Urinary bladder (tissue), 4 donors: ENCODE measurements around the gene MEX3D. TPM values are rescaled to one million over a fixed set of nuclear protein-coding genes. Genes with fewer than 3 reads are reported as not detected.
"Not testable (repeated sequence)": the region's sequence is repeated elsewhere in the genome, so short reads cannot be mapped to it uniquely, and the experiment has no call there.

Experiments used
- DNase-seq: peaks from one replicate; pipeline ENCODE4 v3.0.0-alpha.2; 2015; ENCODE audit errors: extremely low spot score
- H3K27ac ChIP-seq: one replicate; pipeline ENCODE4 v1.5.1; 2013; ENCODE audit warnings: low read depth, mild to moderate bottlenecking, moderate library complexity
- H3K36me3 ChIP-seq: one replicate; pipeline ENCODE4 v1.6.1; 2013; ENCODE audit warnings: mild to moderate bottlenecking, moderate library complexity; ENCODE audit not compliant: insufficient read depth
- H3K4me1 ChIP-seq: one replicate; pipeline ENCODE4 v1.6.1; 2013; ENCODE audit warnings: mild to moderate bottlenecking, moderate library complexity; ENCODE audit not compliant: insufficient read depth
- H3K4me3 ChIP-seq: one replicate; pipeline ENCODE4 v1.5.1; 2013; ENCODE audit warnings: low read depth, low read length
- WGBS: extraction: QIAGEN DNeasy Blood & Tissue Kit; methylation state at CpG from one replicate; pipeline ENCODE4 v1.1.7; 2013; 5-methylcytosine and 5-hydroxymethylcytosine counted together
- polyA plus RNA-seq: library from polyadenylated mRNA; stranded (reverse); fragments of 200-250 nt; gene quantifications from one replicate; pipeline ENCODE4 v1.2.3, GENCODE V29; 2013
- total RNA-seq: library from RNA; depleted of rRNA; stranded (reverse); fragments of >200 nt; gene quantifications from one replicate; pipeline ENCODE4 v1.2.3, GENCODE V29; 2014
- donor health status: healthy with polysubstance abuse.
- donor health status: healthy.

MEX3D gene
- total and polyA plus RNA-seq, 2 donors = 19.1 to 24.2 TPM

- H3K4me1 ChIP-seq = no peaks in the 10 kb centered on the region
- no peak for DNase-seq
- no peak overlapping the region for H3K27ac ChIP-seq
- 82% methylated on average over 10 of the region's 10 CpGs for WGBS
- H3K36me3 ChIP-seq = no peaks in the 10 kb centered on the region
- H3K4me3 ChIP-seq = no peak overlapping the region
These were observed 14.7 kb downstream of the MEX3D start for GRCh38 chr19:1553415-1553814.

- no peak for DNase-seq
- no peaks in the 10 kb centered on the region for H3K4me1 ChIP-seq
- no peaks in the 10 kb centered on the region for H3K36me3 ChIP-seq
- no peak overlapping the region for H3K4me3 ChIP-seq
- 84% methylated on average over 17 of the region's 17 CpGs for WGBS
- no peak overlapping the region for H3K27ac ChIP-seq
These were observed 16.8 kb downstream of the MEX3D start for GRCh38 chr19:1551068-1552040.

DNA sequence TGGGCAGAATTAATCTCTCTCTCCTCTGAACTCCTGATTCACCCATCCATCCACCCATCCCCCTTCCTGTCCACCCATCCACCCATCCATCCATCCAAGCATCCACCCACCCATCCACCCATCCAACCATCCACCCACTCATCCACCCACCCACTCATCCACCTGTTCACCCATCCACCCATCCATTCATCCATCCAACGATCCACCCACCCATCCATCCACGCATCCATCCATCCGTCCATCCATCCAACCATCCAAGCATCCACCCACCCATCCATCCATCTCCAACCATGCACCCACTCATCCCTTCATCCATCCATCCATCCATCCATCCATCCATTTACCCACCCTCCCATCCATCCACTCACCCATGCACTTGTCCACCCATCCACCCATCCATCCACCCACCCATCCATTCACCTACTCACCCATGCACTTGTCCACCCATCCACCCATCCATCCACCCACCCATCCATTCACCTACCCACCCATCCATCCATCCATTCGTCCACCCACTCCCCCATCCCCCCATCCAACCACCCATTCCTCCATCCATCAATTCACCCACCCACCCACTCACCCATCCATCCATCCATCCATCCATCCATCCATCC is 18.7 kb downstream of the MEX3D start:
- DNase-seq = no peak
- WGBS = 88% methylated on average over 4 of the region's 4 CpGs
- H3K4me1 ChIP-seq = no peaks in the 10 kb centered on the region
- no peak overlapping the region for H3K4me3 ChIP-seq
- H3K36me3 ChIP-seq = no peaks in the 10 kb centered on the region
- H3K27ac ChIP-seq = no peak overlapping the region

DNA sequence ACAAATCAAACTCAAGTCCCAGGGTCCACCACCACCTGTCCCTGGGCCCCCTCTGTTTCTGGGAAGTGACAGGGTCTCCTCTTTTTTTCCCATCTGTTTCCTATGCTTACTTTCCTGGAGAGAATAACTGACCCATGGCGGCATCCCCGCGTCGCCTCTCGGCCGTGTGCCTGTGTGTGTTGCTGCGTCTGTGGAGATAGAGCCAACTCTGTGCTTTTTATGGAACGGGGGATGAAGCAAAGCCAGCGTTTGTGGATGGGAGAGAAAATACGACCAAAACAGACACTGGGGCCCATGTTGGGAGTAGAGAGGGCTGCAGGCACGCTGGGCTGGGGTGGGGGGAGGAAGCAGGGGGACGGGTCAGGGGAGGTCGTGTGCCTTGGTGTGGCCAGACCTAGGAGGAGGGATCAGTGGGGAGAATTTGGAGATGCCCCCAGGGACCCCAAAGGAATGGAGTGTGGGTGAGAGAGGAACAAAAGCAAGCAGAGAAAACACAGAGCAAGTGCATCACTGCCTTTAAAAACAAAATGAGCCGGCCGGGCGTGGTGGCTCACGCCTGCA is 27.7 kb downstream of the MEX3D start:
- H3K4me1 ChIP-seq = no peaks in the 10 kb centered on the region
- no peak overlapping the region for H3K4me3 ChIP-seq
- no peak overlapping the region for H3K27ac ChIP-seq
- no peaks in the 10 kb centered on the region for H3K36me3 ChIP-seq
- 11% methylated on average over 17 of the region's 17 CpGs for WGBS
- peak; percentile 41 for DNase-seq

DNA sequence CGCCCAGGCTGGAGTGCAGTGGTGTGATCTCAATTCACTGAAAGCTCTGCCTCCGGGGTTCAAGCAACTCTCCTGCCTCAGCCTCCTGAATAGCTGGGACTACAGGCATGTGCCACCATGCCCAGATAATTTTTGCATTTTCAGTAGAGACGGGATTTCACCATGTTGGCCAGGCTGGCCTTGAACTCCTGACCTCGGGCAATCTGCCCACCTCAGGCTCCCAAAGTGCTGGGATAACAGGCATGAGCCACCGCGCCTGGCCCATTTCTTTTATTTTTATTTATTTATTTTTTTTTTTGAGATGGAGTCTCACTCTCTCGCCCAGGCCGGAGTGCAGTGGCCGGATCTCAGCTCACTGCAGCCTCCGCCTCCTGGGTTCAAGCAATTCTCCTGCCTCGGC is 28.4 kb downstream of the MEX3D start:
- WGBS = 89% methylated on average over 11 of the region's 11 CpGs
- not testable (repeated sequence) for DNase-seq, H3K27ac ChIP-seq

DNA sequence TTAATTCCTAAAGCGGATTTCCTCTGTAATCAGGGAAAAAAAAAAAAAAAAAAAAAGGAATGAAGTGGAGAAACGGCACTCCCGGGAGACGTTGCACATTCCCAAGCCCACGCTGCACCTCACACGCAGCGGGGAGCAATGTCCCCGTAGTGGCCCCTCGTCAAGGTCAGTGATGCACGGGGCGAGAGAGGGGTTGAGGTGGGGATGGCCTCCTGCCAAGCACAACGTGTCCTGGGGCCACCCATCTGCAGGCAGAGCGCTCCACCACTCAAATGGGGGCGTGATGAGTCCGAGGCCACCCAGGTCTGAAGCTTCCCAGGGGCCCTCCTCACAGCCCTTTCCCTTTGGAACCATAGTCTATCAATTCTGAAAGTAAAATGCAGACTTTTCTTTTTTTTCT is 29.1 kb downstream of the MEX3D start:
- Histone ChIP-seq H3K36me3 (no peaks in the 10 kb centered on the region), H3K4me1 (no peaks in the 10 kb centered on the region), H3K4me3 (no peak overlapping the region), H3K27ac (no peak overlapping the region)
- no peak for DNase-seq
- WGBS = 20% methylated on average over 15 of the region's 15 CpGs

More for the DNA sequence above, 28.4 kb downstream of the MEX3D start:
- H3K4me1 ChIP-seq, H3K36me3 ChIP-seq, H3K4me3 ChIP-seq: not testable (repeated sequence)

- 96% methylated on average over 7 of the region's 7 CpGs for WGBS
- not testable (repeated sequence) for H3K27ac ChIP-seq, H3K4me3 ChIP-seq, H3K36me3 ChIP-seq, H3K4me1 ChIP-seq, DNase-seq
These were observed 32.4 kb downstream of the MEX3D start for GRCh38 chr19:1535699-1536098.

- WGBS = 89% methylated on average over 14 of the region's 14 CpGs
- Histone ChIP-seq H3K4me1 (no peaks in the 10 kb centered on the region), H3K4me3 (no peak overlapping the region), H3K36me3 (no peaks in the 10 kb centered on the region), H3K27ac (no peak overlapping the region)
- DNase-seq = no peak
These were observed 33.2 kb downstream of the MEX3D start for GRCh38 chr19:1534972-1535371.

GRCh38 chr19:1533510-1534150 is 34.5 kb downstream of the MEX3D start:
- Histone ChIP-seq H3K4me1 (no peaks in the 10 kb centered on the region), H3K4me3 (no peak overlapping the region), H3K36me3 (no peaks in the 10 kb centered on the region), H3K27ac (no peak overlapping the region)
- 75% methylated on average over 23 of the region's 23 CpGs for WGBS
- DNase-seq = no peak

DNA sequence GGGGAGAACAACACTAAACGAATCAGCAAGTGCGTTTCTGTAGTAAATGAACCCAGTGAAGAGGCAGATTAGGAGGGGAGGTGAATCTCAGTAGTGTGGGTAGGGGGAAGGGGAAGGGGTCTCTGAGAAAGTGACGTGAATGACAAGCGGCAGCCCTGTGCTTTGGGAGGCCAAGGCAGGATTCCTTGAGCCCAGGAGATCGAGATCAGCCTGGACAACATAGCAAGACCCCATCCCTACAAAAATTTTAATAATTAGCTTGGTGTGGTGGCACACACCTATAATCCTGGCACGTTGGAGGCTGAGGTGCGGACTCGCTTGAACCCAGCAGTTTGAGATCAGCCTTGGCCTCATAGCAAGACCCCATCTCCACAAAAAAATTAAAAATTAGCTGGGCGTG is 36.1 kb downstream of the MEX3D start:
- Histone ChIP-seq H3K27ac (no peak overlapping the region), H3K4me3 (no peak overlapping the region), H3K4me1 (no peaks in the 10 kb centered on the region), H3K36me3 (no peaks in the 10 kb centered on the region)
- no peak for DNase-seq
- WGBS = 91% methylated on average over 9 of the region's 9 CpGs

DNA sequence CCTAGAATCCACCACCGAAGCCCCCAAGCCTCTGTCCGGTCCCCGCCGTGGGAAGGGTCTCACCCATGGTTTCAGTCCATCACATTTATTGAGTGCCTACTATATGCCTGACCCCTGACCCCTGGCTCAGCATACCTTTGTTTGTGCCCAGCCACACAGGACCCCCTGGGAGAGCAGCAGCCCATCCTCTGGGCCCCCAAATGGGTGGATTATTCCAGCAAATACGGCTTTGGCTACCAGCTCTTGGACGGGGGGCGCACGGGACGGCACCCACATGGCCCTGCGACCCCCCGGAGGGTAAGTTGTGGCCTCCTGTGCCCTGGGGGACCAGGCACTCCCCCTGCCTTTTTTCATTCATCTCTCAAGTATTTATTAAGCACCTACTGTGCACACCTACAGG is 36.5 kb downstream of the MEX3D start:
- Histone ChIP-seq H3K4me3 (no peak overlapping the region), H3K36me3 (no peaks in the 10 kb centered on the region), H3K4me1 (no peaks in the 10 kb centered on the region), H3K27ac (no peak overlapping the region)
- no peak for DNase-seq
- 91% methylated on average over 11 of the region's 11 CpGs for WGBS

- WGBS = 93% methylated on average over 11 of the region's 11 CpGs
- H3K4me1 ChIP-seq, H3K27ac ChIP-seq, H3K36me3 ChIP-seq, H3K4me3 ChIP-seq, DNase-seq: not testable (repeated sequence)
These were observed 37.3 kb downstream of the MEX3D start for GRCh38 chr19:1530856-1531255.

GRCh38 chr19:1529430-1529816 is 38.7 kb downstream of the MEX3D start:
- no peaks in the 10 kb centered on the region for H3K36me3 ChIP-seq
- WGBS = 89% methylated on average over 16 of the region's 16 CpGs
- no peak overlapping the region for H3K27ac ChIP-seq
- H3K4me1 ChIP-seq = no peaks in the 10 kb centered on the region
- no peak overlapping the region for H3K4me3 ChIP-seq
- no peak for DNase-seq
